ENCODE results near the gene CDH13.

Gene CDH13

GRCh38 chr16:82960918-82961317 lies 334.1 kb downstream of the CDH13 start:
- no peak for DNase-seq

GRCh38 chr16:82963653-82964052 lies 336.9 kb downstream of the CDH13 start:
- DNase-seq, result no peak

GRCh38 chr16:82965808-82966207 lies 339.0 kb downstream of the CDH13 start:
- DNase-seq, result no peak

GRCh38 chr16:82967424-82967823 lies 340.7 kb downstream of the CDH13 start:
- no peak for DNase-seq

GRCh38 chr16:82971126-82971525 lies 344.4 kb downstream of the CDH13 start:
- DNase-seq, result no peak

GRCh38 chr16:82972331-82972919 lies 345.7 kb downstream of the CDH13 start:
- no peak for DNase-seq

- DNase-seq, result no peak
Measured at GRCh38 chr16:82979406-82980111, 352.8 kb downstream of the CDH13 start.

- DNase-seq, result no peak
Measured at GRCh38 chr16:82980810-82981209, 354.0 kb downstream of the CDH13 start.

GRCh38 chr16:82987767-82988166 lies 361.0 kb downstream of the CDH13 start:
- no peak for DNase-seq

GRCh38 chr16:82990155-82990554 lies 363.4 kb downstream of the CDH13 start:
- DNase-seq, result no peak

GRCh38 chr16:82991410-82991809 lies 364.6 kb downstream of the CDH13 start:
- DNase-seq, result no peak

GRCh38 chr16:82991966-82992675 lies 365.4 kb downstream of the CDH13 start:
- DNase-seq, result no peak

- DNase-seq, result no peak
Measured at GRCh38 chr16:82992786-82993185, 366.0 kb downstream of the CDH13 start.

GRCh38 chr16:82993415-82993814 lies 366.6 kb downstream of the CDH13 start:
- DNase-seq, result no peak

- no peak for DNase-seq
Measured at GRCh38 chr16:82993926-82994325, 367.2 kb downstream of the CDH13 start.

- DNase-seq, result no peak
Measured at GRCh38 chr16:82995286-82995923, 368.6 kb downstream of the CDH13 start.

GRCh38 chr16:82995924-82996441 lies 369.2 kb downstream of the CDH13 start:
- DNase-seq, result peak; percentile 3

- DNase-seq, result no peak
Measured at GRCh38 chr16:82996814-82997213, 370.0 kb downstream of the CDH13 start.

- DNase-seq, result no peak
Measured at GRCh38 chr16:82999711-83000110, 372.9 kb downstream of the CDH13 start.

GRCh38 chr16:83002351-83003334 lies 375.9 kb downstream of the CDH13 start:
- no peak for DNase-seq

GRCh38 chr16:83004868-83005652 lies 378.3 kb downstream of the CDH13 start:
- no peak for DNase-seq

All from inflammatory macrophage treated with lipopolysaccharide for 4 hours (primary cell).